MCF 10A (cell line): ENCODE measurements around the gene OR1I1. TPM values are rescaled to one million over a fixed set of nuclear protein-coding genes. Genes with fewer than 3 reads are reported as not detected.
"Not testable (repeated sequence)": the region's sequence is repeated elsewhere in the genome, so short reads cannot be mapped to it uniquely, and the experiment has no call there.

Source experiments
- BruUV-seq: library from RNA; stranded (reverse); fragments of 400-500 nt; replicated peaks from 2 replicates; lab custom pipeline; 2021; lab: Mats Ljungman, UMichigan
- CTCF ChIA-PET: fragments of 300-600 bp; sonication (Branson Sonifier 250); formaldehyde crosslinking; extraction: SDS; loops from one replicate; lab custom pipeline; 2021; ENCODE audit warnings: antibody characterized with exemption, inconsistent platforms; lab: Yijun Ruan, JAX
- POLR2A ChIA-PET: fragments of 300-600, 350-650 bp; sonication (Branson Sonifier 250); formaldehyde crosslinking; extraction: SDS; loops from one replicate; lab custom pipeline; 2020; ENCODE audit warnings: antibody characterized with exemption, inconsistent platforms; lab: Yijun Ruan, JAX
- DNase-seq: peaks from one replicate; pipeline ENCODE4 v3.0.0-alpha.2; 2018; ENCODE audit not compliant: unreplicated experiment
- H3K27ac Mint-ChIP-seq: one replicate; pipeline ENCODE4 v1.8.0; 2022; ENCODE audit warnings: mild to moderate bottlenecking, low read depth, mixed read lengths; ENCODE audit not compliant: unreplicated experiment
- H3K27me3 Mint-ChIP-seq: one replicate; pipeline ENCODE4 v1.8.0; 2022; ENCODE audit warnings: mixed read lengths; ENCODE audit not compliant: insufficient read depth, unreplicated experiment
- H3K36me3 Mint-ChIP-seq: one replicate; pipeline ENCODE4 v1.8.0; 2022; ENCODE audit warnings: mild to moderate bottlenecking, moderate library complexity, mixed read lengths; ENCODE audit not compliant: insufficient read depth, unreplicated experiment
- H3K4me1 Mint-ChIP-seq: one replicate; pipeline ENCODE4 v1.8.0; 2022; ENCODE audit warnings: mixed read lengths; ENCODE audit not compliant: insufficient read depth, unreplicated experiment
- H3K4me3 Mint-ChIP-seq: one replicate; pipeline ENCODE4 v1.8.0; 2022; ENCODE audit warnings: mild to moderate bottlenecking, moderate library complexity, mixed read lengths; ENCODE audit not compliant: unreplicated experiment
- H3K9me3 Mint-ChIP-seq: one replicate; pipeline ENCODE4 v1.8.0; 2022; ENCODE audit warnings: mixed read lengths; ENCODE audit not compliant: unreplicated experiment
- intact Hi-C: fragments of 100-400 bp; cut with micrococcal nuclease; formaldehyde crosslinking; loops from 2 replicates; pipeline ENCODE4 v1.14.1; 2022
- total RNA-seq: library from RNA; stranded (reverse); gene quantifications from 2 replicates; pipeline ENCODE4 v1.2.3, GENCODE V29; 2022
- TF ChIP-seq, protein P1 (sequence below): fragments of 200-600 bp; IDR thresholded peaks from one replicate; pipeline ENCODE4 v1.8.0; 2022; ENCODE audit warnings: antibody characterized with exemption, mild to moderate bottlenecking; ENCODE audit not compliant: unreplicated experiment

OR1I1 gene
- total RNA-seq, 1 experiment from 2014 or later, result not detected

DNA sequence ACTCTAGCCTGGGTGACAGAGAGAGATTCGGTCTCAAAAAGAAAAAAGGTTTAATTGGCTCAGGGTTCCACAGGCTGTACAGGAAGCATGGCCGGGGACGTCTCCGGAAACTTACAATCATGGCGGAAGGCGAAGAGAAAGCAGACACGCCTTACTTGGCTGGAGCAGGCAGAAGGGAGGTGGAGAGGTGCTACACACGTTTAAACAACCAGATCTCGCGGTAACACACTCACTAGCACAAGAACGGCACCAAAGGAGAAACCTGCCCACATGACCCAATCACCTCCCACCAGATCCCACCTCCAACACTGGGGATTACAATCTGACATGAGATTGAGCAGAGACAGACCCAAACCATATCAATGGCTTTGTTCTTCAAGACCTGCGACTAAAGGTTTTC lies 20.0 kb upstream of the OR1I1 start:
- Mint-ChIP-seq H3K4me3 (no peak overlapping the region), H3K27ac (no peak overlapping the region), H3K9me3 (peaks cover 14% of the 10 kb centered on the region), H3K36me3 (no peaks in the 10 kb centered on the region), H3K27me3 (peaks cover 12% of the 10 kb centered on the region), H3K4me1 (no peaks in the 10 kb centered on the region)
- TF ChIP-seq, protein P1, sequence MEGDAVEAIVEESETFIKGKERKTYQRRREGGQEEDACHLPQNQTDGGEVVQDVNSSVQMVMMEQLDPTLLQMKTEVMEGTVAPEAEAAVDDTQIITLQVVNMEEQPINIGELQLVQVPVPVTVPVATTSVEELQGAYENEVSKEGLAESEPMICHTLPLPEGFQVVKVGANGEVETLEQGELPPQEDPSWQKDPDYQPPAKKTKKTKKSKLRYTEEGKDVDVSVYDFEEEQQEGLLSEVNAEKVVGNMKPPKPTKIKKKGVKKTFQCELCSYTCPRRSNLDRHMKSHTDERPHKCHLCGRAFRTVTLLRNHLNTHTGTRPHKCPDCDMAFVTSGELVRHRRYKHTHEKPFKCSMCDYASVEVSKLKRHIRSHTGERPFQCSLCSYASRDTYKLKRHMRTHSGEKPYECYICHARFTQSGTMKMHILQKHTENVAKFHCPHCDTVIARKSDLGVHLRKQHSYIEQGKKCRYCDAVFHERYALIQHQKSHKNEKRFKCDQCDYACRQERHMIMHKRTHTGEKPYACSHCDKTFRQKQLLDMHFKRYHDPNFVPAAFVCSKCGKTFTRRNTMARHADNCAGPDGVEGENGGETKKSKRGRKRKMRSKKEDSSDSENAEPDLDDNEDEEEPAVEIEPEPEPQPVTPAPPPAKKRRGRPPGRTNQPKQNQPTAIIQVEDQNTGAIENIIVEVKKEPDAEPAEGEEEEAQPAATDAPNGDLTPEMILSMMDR, result no peak
- BruUV-seq, result no TSS peak
- intact Hi-C loops, result no loop called here
- DNase-seq, result no peak
- CTCF ChIA-PET, result interaction anchor here (0.7 kb wide), 1 partner anchor 834 kb away, joined by 4 read pairs; no protein-coding TSS in a partner anchor
- POLR2A ChIA-PET, result no interaction called here

DNA sequence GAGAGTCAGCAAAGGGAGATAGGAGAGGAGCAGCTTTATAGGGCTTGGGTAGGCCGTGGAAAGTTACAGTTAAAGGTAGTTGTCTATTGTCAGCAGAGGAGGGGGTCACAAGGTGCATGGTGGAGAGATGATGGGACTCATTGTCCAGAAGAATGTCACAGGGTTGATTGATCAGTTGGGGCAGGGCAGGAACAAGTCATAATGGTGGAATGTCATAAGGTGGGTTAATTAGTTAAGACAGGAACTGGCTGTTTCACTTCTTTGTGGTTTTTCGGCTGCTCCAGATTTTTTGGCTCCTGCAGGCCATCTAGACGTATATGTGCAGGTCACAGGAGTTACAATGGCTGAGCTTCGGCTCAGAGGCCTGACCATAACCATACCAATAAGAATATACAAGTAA lies 11.6 kb upstream of the OR1I1 start:
- H3K4me3 Mint-ChIP-seq, H3K36me3 Mint-ChIP-seq, POLR2A ChIA-PET, DNase-seq, CTCF ChIA-PET, H3K27me3 Mint-ChIP-seq, H3K27ac Mint-ChIP-seq, intact Hi-C loops, H3K9me3 Mint-ChIP-seq, H3K4me1 Mint-ChIP-seq, BruUV-seq: not testable (repeated sequence)

DNA sequence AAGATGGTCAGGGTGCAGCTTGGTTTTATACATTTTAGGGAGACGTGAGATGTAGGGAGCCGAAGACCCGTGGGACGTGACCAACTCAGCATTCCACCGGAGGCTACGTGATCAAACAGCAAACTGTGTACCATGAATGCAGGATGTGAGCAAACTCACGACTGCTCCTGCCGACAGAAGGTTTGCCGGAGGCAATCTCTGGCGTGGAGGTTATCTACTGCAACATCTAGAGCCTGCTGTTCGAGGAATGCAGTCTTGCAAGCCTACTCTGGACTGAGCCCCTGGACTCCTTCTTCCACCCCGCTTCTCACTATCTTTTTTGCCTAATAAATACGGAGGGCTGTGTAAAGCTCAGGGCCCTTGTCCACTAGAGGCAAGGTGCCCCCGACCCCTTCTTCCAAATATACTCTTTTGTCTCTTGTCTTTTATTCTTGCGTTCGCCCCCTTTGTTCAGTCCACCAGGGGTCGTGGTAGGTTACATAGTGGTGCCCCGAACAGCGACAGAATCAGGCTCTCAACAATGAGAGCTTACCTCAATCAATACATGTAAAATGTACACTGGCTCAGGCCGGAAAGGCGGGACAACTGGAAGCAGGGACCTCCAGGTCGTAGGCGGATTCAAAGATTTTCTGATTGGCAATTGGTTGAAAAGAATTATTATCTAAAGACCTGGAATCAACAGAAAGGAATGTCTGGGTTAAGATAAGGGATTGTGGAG lies 8.9 kb upstream of the OR1I1 start:
- peaks cover 7% of the 10 kb centered on the region for H3K9me3 Mint-ChIP-seq
- ChIA-PET CTCF (interaction anchor here (0.6 kb wide), 1 partner anchor 77 kb away, joined by 3 read pairs; no protein-coding TSS in a partner anchor), POLR2A (no interaction called here)

DNA sequence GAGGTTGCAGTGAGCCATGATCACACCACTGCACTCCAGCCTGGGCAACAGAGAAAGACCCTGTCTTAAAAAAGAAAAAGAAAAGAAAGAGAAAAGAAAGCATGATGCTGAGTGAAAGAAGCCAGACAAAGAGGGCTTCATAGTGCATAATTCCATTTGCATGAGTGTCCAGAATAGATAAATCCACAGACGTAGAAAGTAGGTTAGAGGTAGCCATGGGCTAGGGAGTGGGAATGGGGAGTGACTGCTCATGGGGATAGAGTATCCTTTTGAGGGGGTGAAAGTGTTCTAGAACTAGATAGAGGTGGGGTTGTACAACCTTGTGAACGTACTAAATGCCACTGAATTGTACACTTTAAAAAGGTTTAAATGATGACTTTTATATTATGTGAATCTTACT lies 7.6 kb upstream of the OR1I1 start:
- intact Hi-C loops, result no loop called here
- POLR2A ChIA-PET, result no interaction called here
- DNase-seq, result no peak
- TF ChIP-seq, protein P1, result no peak
- no peak overlapping the region for H3K27ac Mint-ChIP-seq
- no peak overlapping the region for H3K4me3 Mint-ChIP-seq
- CTCF ChIA-PET, result no interaction called here
- no peaks in the 10 kb centered on the region for H3K4me1 Mint-ChIP-seq
- no peaks in the 10 kb centered on the region for H3K36me3 Mint-ChIP-seq
- no peaks in the 10 kb centered on the region for H3K27me3 Mint-ChIP-seq
- BruUV-seq, result no TSS peak
- H3K9me3 Mint-ChIP-seq, result peaks cover 7% of the 10 kb centered on the region

More for the DNA sequence above, 8.9 kb upstream of the OR1I1 start:
- no peaks in the 10 kb centered on the region for H3K4me1 Mint-ChIP-seq
- no peaks in the 10 kb centered on the region for H3K36me3 Mint-ChIP-seq
- H3K27ac Mint-ChIP-seq, result no peak overlapping the region
- no peak for DNase-seq
- no peak overlapping the region for H3K4me3 Mint-ChIP-seq
- intact Hi-C loops, result no loop called here
- H3K27me3 Mint-ChIP-seq, result no peaks in the 10 kb centered on the region
- BruUV-seq, result no TSS peak
- TF ChIP-seq, protein P1, result no peak
